ENCODE data around the gene FBXO41.

GRCh38 chr2:73314441-73314840 is 30.2 kb upstream of the FBXO41 start:
- no peak for TF ChIP-seq CTCF (IDR thresholded peaks at IDR 0.05)
- TF ChIP-seq POLR2A (IDR thresholded peaks at IDR 0.05), result no peak
